Measurements from ENCODE around the gene SCFD1. TPM values are rescaled to one million over a fixed set of nuclear protein-coding genes. Genes with fewer than 3 reads are reported as not detected.

Gene SCFD1
- total and polyA plus RNA-seq, 7 donors, result 26.9 to 49.8 (median 34.1) TPM

DNA sequence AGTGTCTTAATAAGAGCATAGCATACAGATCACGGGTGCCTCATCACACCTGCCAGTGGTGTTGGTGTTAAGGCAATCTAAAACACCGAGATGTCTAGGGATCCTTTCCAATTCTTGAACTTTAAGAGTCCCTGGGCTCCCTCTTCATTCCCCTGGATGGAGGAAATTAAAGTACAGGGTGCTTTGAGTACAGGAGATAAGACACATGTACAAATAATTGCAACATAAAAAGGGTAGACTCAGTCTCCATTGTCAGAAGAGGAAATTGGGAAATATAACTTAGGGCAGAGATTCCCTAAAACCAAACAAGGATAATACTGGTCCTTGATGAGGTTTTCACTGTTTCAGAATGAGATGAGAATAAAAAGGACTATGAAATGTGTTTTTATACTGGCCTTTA lies 34.9 kb downstream of the SCFD1 start:
- intact Hi-C loops (cut with DNase I), result loop anchor here in 1 of 2 donors (10.0 kb wide), 1 partner anchor 48 kb away; no protein-coding TSS in a partner anchor
- peaks cover 8 to 88% of the 10 kb centered on the region in 2 donors for H3K36me3 ChIP-seq (ENCODE audit: insufficient read depth in 1 of 2, low read depth in 1 of 2)
- H3K4me3 ChIP-seq, result no peak overlapping the region
- H3K27me3 ChIP-seq (ENCODE audit: insufficient read depth in 3 of 3, low read length in 2 of 3), result no peaks in the 10 kb centered on the region
- peak in 1 of 4 donors; percentile 27 for ATAC-seq
- no peak for DNase-seq
- H3K9me3 ChIP-seq, result no peaks in the 10 kb centered on the region
- no peaks in the 10 kb centered on the region for H3K4me1 ChIP-seq
- H3K27ac ChIP-seq, result no peak overlapping the region
- TF ChIP-seq, protein P1, sequence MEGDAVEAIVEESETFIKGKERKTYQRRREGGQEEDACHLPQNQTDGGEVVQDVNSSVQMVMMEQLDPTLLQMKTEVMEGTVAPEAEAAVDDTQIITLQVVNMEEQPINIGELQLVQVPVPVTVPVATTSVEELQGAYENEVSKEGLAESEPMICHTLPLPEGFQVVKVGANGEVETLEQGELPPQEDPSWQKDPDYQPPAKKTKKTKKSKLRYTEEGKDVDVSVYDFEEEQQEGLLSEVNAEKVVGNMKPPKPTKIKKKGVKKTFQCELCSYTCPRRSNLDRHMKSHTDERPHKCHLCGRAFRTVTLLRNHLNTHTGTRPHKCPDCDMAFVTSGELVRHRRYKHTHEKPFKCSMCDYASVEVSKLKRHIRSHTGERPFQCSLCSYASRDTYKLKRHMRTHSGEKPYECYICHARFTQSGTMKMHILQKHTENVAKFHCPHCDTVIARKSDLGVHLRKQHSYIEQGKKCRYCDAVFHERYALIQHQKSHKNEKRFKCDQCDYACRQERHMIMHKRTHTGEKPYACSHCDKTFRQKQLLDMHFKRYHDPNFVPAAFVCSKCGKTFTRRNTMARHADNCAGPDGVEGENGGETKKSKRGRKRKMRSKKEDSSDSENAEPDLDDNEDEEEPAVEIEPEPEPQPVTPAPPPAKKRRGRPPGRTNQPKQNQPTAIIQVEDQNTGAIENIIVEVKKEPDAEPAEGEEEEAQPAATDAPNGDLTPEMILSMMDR (IDR thresholded peaks at IDR 0.05), result no peak
- WGBS, 3 donors, result 77 to 78% (median 77%) methylated on average over 2 of the region's 2 CpGs

DNA sequence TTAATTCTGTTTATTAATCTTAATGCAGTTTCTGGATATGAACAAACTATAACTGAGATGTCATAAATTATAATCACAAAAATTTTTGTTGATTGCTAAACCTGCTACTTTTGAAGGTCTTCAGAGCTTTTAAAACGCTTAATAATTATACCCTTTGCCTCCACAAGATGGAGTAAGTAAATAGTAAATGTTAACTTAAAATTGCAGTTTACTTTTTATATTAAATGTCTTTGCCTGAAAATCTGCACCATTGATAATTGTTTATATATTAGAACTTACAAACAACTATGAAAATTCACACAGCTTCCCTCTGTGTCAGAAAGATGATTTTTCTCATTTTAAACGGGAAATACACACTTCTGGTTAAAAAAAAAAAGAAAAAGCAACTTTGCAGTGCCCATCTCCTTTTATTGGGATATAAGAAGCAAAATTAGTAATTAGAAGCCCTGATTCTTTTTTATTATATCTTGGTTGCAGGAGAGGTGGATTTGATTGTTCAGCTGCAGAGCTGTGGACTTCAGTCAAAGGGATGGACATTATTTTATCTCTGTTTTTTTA lies 35.6 kb downstream of the SCFD1 start:
- WGBS, 3 donors, result 51 to 65% (median 54%) methylated on average over 2 of the region's 2 CpGs
- DNase-seq, result no peak
- ATAC-seq, result no peak
- Histone ChIP-seq H3K36me3 (ENCODE audit: insufficient read depth in 1 of 2, low read depth in 1 of 2) (peaks cover 8 to 88% of the 10 kb centered on the region in 2 donors), H3K27ac (no peak overlapping the region), H3K4me1 (no peaks in the 10 kb centered on the region), H3K9me3 (no peaks in the 10 kb centered on the region), H3K4me3 (no peak overlapping the region), H3K27me3 (ENCODE audit: insufficient read depth in 3 of 3, low read length in 2 of 3) (no peaks in the 10 kb centered on the region)
- TF ChIP-seq, protein P1 (IDR thresholded peaks at IDR 0.05), result peak; percentile 17
- intact Hi-C loops (cut with DNase I), result loop anchor here in 1 of 2 donors (10.0 kb wide), 1 partner anchor 47 kb away; no protein-coding TSS in a partner anchor

DNA sequence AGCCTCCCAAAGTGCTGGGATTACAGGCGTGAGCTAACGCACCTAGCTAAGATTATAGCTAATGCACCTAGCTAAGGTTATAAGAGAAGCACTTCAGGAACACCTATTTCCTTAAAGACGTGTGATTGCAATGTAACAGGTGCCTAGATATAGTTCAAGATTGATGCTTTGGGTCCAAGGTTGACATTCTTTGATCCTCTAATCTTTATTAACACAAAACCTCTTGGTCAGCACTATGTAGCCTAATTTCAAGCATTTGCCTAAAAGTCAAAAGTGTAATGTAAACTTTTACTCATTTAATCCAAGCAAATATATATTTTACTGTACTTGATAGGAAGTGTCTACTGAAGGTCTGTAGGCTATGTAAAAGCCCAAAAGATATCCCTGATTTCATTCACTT lies 36.5 kb downstream of the SCFD1 start:
- Histone ChIP-seq H3K27ac (no peak overlapping the region), H3K36me3 (ENCODE audit: insufficient read depth in 1 of 2, low read depth in 1 of 2) (peaks cover 8 to 81% of the 10 kb centered on the region in 2 donors), H3K27me3 (ENCODE audit: insufficient read depth in 3 of 3, low read length in 2 of 3) (no peaks in the 10 kb centered on the region), H3K9me3 (no peaks in the 10 kb centered on the region), H3K4me1 (no peaks in the 10 kb centered on the region), H3K4me3 (no peak overlapping the region)
- 92 to 94% (median 92%) methylated on average over 3 of the region's 3 CpGs for WGBS, 3 donors
- TF ChIP-seq, protein P1 (IDR thresholded peaks at IDR 0.05), result no peak
- ATAC-seq (no peak), DNase-seq (no peak)
- intact Hi-C loops (cut with DNase I), result loop anchor here in 1 of 2 donors (10.0 kb wide), 1 partner anchor 46 kb away; no protein-coding TSS in a partner anchor

DNA sequence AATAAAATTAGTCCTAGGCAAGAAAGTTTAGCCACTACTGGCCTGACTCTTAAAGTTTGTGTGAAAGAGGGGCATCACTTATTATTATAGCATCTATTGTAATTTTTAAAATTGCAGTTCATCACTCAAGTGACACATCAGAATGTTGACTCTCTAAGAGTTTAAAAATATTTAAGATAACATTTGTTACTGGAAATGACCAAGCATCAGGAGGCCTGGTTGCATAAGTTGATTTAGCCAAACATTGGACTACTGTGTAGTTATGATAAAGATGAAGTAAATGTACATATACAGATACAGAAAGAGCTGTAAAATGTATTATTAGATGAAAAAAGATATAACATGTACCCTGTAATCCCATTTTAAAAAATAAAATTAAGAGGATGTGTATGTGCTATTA lies 47.5 kb downstream of the SCFD1 start:
- no peak overlapping the region for H3K4me3 ChIP-seq
- H3K27ac ChIP-seq, result no peak overlapping the region
- intact Hi-C loops (cut with DNase I), result no loop called here
- H3K36me3 ChIP-seq (ENCODE audit: insufficient read depth in 1 of 2, low read depth in 1 of 2), result peaks cover 0 to 42% of the 10 kb centered on the region in 2 donors
- H3K4me1 ChIP-seq, result no peaks in the 10 kb centered on the region
- ATAC-seq (no peak), DNase-seq (no peak)
- TF ChIP-seq, protein P1 (IDR thresholded peaks at IDR 0.05), result no peak
- H3K27me3 ChIP-seq (ENCODE audit: insufficient read depth in 3 of 3, low read length in 2 of 3), result no peaks in the 10 kb centered on the region
- H3K9me3 ChIP-seq, result no peaks in the 10 kb centered on the region

DNA sequence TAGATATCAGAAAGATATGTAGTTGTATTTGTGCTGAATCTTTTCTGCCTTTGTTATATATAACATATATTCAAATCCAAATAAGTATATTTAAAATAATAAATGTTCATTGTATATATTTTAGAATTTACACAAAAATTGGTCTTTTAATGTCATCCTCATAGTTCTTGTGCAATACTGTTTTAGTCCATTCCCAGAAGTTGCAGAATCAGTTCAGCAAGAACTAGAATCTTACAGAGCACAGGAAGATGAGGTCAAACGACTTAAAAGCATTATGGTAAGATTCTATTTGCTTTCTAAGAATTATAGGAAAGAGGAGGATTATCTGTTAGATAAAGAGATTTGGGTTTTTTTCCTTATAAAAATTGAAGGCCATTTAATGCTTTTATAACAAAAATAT lies 51.0 kb downstream of the SCFD1 start:
- intact Hi-C loops (cut with DNase I), result no loop called here
- TF ChIP-seq, protein P1 (IDR thresholded peaks at IDR 0.05), result no peak
- H3K27me3 ChIP-seq (ENCODE audit: insufficient read depth in 3 of 3, low read length in 2 of 3), result no peaks in the 10 kb centered on the region
- ATAC-seq, result no peak
- WGBS, 3 donors, result 73 to 84% (median 78%) methylated on average over 1 of the region's 1 CpG
- H3K36me3 ChIP-seq (ENCODE audit: insufficient read depth in 1 of 2, low read depth in 1 of 2), result peaks cover 0 to 73% of the 10 kb centered on the region in 2 donors
- H3K4me3 ChIP-seq, result no peak overlapping the region
- DNase-seq, result no peak
- H3K4me1 ChIP-seq, result no peaks in the 10 kb centered on the region
- no peak overlapping the region for H3K27ac ChIP-seq
- no peaks in the 10 kb centered on the region for H3K9me3 ChIP-seq

Data from psoas muscle (tissue), 8 donors.